Coronary artery (tissue), 2 donors: ENCODE data around the gene ANO5.

Experiments
- DNase-seq: peaks from one replicate; pipeline ENCODE4 v3.0.0-alpha.2; 2017; ENCODE audit warnings: low spot score
- H3K27ac ChIP-seq, 2 donors: fragments of 200-600 bp; sonication (generic); one replicate each; pipeline ENCODE4 v1.5.1; 2016 to 2019
- H3K4me3 ChIP-seq: fragments of 200-600 bp; sonication (generic); 2 replicates; pipeline ENCODE4 v1.5.1; 2016; ENCODE audit warnings: mild to moderate bottlenecking, moderate library complexity
- TF ChIP-seq, protein P1 (sequence below): fragments of 200-600 bp; sonication (generic); IDR thresholded peaks from one replicate; pipeline ENCODE4 v1.5.1; 2019; ENCODE audit warnings: antibody characterized with exemption

Gene ANO5

DNA sequence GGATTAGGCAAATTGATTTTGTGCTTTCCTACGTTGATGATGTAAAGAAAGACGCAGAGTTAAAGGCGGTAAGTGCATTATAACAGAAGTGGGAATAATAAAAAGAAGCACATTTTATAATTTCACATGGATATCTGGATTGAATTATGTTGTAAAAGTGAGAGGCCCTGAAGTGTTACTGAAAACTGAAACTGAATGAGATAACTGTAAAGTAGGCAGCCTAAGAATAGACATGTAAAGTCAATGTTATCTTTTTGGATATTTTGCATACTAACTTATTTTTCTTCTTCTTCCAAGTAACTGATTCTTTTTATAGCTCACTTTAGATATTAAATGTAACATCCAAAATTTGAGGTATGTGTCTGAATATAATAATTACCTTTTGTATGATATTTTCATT, 28.3 kb downstream of the ANO5 start:
- no peak overlapping the region for H3K4me3 ChIP-seq
- no peak for DNase-seq
- TF ChIP-seq, protein P1, sequence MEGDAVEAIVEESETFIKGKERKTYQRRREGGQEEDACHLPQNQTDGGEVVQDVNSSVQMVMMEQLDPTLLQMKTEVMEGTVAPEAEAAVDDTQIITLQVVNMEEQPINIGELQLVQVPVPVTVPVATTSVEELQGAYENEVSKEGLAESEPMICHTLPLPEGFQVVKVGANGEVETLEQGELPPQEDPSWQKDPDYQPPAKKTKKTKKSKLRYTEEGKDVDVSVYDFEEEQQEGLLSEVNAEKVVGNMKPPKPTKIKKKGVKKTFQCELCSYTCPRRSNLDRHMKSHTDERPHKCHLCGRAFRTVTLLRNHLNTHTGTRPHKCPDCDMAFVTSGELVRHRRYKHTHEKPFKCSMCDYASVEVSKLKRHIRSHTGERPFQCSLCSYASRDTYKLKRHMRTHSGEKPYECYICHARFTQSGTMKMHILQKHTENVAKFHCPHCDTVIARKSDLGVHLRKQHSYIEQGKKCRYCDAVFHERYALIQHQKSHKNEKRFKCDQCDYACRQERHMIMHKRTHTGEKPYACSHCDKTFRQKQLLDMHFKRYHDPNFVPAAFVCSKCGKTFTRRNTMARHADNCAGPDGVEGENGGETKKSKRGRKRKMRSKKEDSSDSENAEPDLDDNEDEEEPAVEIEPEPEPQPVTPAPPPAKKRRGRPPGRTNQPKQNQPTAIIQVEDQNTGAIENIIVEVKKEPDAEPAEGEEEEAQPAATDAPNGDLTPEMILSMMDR, result no peak
- H3K27ac ChIP-seq, result no peak overlapping the region

DNA sequence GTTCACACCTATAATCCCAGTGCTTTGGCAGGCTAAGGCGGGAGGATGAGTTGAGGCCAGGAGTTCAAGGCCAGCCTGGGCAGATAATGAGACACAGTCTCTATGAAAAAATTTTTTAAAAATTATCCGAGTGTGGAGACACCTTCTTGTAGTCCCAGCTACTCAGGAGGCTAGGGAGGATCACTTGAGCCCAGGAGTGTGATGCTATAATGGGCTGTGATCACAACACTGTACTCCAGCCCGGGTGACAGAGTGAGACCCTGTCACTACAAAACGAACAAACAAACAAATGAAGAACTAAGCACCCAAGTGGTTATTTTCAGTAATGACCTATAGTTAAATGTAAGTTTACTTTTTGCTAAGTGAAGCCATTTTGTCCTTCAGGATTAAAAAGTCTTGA, 32.3 kb downstream of the ANO5 start:
- TF ChIP-seq, protein P1, result no peak
- Histone ChIP-seq H3K27ac (no peak overlapping the region), H3K4me3 (no peak overlapping the region)
- DNase-seq, result no peak

DNA sequence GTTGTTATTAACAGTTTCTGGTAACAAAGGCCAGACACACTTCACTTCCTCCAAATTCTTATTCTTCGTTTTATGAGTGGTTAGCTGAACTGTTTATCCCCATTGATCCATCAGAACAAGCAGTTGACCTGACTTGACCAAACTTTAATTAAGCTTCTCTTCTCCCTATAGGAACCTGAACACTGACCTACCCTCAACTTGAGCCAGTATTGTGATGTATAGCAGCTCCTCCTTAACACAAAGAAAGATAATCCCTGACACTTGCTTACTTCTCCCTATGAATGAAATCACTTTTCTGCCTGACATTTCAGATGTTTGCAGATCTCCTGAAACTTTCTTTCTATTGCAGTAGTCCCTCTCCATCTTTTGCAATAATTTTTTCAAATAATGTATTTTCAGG, 41.9 kb downstream of the ANO5 start:
- no peak for DNase-seq
- TF ChIP-seq, protein P1, result no peak
- H3K4me3 ChIP-seq, result no peak overlapping the region

DNA sequence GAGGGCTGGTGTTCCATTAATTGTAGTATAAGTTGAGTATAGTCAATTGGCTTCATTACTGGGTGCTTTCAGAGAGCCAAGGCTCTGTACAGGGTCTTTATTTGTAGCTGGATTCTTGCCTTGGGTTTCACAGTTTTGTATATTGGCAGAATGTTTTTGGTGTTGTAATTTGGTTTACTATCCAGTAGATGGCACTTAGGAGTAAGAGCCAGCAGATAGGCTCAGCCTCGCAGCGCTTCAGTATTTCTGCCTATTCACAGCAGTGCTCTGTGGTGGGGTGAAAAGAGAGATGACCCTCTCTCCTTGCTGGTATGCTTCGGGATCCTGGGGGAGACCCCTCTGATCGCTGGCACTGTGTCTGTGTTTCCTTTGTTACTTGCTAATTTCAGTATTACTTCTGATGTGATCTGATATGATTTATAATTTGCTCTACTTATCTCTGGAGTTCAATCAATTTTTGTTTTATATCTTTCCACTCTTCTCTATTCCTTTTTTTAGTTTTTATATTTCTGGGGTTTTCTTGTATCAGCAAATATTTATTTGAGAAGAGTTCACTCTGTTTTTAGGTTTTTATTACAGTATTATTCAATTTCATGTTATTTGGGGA, 52.2 kb downstream of the ANO5 start:
- TF ChIP-seq, protein P1, result peak; percentile 34
- Histone ChIP-seq H3K4me3 (no peak overlapping the region), H3K27ac (no peak overlapping the region)
- DNase-seq, result no peak

More for the DNA sequence above, 41.9 kb downstream of the ANO5 start:
- no peak overlapping the region for H3K27ac ChIP-seq

DNA sequence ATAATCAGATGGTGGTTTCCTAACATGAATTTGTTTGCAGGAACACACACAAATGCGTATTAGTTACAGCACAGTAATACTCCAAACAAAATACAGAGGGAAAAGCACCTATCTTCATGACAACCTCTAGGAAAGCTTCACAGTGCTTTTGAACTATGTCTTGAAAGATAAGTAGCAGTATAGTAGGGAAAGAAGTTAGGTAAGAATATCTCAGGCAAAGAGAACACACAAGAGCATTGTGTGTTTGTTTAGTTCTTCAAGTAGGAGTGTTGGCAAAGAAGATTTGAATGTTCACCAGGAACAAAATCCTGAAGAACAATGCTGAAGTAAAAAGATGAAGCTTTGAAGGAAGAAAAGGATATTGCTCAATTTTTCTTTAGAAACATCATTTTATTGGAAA, 54.1 kb downstream of the ANO5 start:
- H3K4me3 ChIP-seq, result no peak overlapping the region
- no peak overlapping the region for H3K27ac ChIP-seq
- no peak for DNase-seq
- TF ChIP-seq, protein P1, result no peak

DNA sequence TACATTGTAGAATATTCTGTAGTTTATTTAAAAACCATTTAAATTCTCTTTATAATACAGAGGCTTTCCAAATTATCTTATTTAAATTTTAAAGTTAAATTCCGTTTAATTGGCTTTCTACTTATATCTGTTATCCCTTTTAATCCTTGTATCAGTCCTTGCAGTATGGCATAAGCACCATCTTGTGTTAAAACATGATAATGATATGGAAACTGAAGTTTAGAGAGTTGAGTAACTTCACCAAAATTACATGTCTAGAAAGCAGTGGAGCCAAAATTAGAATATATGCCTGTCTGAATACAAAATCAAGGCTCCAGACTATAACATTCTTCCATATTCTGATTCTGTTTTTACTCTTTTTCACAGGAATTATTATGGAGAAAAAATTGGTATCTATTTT, 57.0 kb downstream of the ANO5 start:
- no peak overlapping the region for H3K27ac ChIP-seq
- TF ChIP-seq, protein P1, result no peak
- no peak for DNase-seq

DNA sequence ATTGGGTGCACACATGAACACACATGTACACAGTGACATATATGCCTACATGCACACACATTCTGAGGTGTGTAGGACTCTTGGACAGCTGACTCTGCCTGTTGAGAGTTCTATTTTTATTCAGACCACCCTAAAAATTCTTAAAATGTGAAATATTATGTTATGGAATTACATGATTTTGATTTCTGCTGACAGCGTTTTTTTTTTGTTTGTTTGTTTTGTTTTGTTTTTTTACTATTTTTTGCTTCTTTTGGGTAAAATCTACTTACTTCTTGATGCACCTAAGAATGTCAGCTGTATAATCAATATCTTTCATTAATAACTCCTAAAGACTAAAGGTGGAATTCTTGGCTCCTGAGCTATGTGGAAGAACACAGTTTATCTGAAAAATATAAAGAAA, 64.0 kb downstream of the ANO5 start:
- DNase-seq, result no peak
- Histone ChIP-seq H3K27ac (no peak overlapping the region), H3K4me3 (no peak overlapping the region)
- TF ChIP-seq, protein P1, result no peak

More for the DNA sequence above, 57.0 kb downstream of the ANO5 start:
- H3K4me3 ChIP-seq, result no peak overlapping the region
